G401.6 (cell line): ENCODE results near the gene ABHD18.
"Not testable (repeated sequence)": the region's sequence is repeated elsewhere in the genome, so short reads cannot be mapped to it uniquely, and the experiment has no call there.

Experiments
- FAIRE-seq: peaks from 2 replicates; lab custom pipeline; 2012; peaks lifted over from hg19 to GRCh38; lab: Jason Lieb, UNC

Gene ABHD18

DNA sequence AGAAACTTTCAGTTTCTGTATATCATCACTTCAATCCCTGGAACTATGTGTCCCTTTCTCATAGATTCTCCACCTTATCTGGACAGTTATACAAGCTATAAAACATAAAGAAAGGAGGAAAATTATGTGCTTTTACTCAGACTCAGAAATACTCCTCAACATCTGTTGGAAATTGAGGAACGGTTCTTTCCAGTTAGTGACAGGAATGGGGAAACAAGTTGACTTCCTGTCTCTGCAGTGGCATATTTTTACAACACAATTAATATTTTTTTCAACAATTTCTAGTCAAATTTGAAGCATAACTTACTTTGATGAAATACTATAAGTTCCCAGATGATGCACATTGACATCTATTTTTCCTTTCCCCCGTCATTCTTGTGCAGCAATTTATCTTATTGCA lies 27.9 kb downstream of the ABHD18 start:
- no peak for FAIRE-seq

DNA sequence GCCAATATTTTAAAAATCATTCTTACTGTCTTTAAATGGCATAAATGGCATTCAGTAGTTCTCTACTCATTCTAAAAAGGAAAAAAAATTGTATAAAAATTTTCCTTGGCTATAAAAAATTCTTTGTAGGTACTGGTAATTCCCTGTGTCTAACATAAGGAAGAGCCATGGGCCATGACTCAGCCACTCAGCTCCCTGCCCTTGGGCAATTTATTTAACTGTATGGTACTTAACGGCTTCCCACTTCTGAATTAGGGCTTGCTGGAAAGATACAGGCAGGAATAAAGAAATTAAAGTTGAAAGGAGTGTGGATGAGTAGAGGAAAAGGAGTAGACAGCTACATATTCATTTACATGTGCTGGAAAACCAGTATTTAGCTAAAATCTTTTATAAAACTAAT lies 30.6 kb downstream of the ABHD18 start:
- no peak for FAIRE-seq

DNA sequence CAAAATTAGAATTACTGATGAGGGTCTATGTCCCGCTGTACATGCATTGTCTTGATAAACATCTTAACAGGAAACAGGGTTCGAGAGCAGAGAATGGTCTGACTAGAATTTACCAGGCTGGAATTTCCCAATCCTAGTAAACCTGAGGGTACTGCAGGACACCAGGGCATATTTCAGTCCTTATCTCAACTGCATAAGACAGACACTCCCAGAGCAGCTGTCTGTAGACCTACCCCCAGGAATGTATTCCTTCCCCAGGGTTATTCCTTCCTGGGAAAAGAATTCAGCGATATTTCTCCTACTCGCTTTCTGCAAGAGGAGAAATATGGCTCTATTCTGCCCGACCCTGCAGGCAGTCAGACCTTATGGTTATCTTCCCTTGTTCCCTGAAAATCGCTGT lies 31.3 kb downstream of the ABHD18 start:
- not testable (repeated sequence) for FAIRE-seq

DNA sequence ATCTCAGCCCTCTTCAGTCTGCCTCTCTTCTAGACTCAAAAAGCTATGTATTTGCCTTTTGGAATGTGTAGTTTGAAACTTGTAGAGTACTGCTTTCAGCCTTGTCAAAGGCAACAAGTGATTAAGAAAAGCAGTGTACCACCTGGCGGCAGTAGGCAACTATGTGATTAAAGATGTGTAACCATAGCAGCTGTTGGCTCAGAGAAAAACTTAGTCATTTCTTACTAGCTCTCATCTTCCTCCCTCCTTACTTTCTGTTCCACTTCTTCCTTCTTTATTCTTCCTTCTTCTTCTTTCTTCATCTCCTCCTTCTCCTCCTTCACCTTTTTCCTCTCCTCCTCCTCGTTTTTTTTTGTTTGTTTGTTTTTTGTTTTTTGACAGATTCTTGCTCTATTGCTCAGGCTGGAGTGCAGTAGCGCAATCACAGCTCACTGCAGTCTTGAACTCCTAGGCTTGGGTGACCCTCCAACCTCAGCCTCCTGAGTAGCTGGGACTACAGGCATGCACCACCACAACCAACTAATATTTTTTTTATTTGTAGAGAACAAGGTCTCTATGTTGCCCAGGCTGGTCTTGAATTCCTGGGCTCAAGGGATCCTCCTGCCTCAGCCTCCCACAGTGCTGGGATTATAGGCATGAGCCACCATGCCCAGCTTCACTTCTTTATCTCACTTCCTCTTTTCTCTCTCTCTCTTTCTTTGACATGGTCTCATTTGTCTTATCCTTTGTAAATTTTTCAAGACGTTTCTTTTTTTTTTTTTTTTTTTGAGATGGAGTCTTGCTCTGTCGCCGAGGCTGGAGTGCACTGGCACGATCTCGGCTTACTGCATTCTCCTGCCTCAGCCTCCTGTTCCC lies 32.6 kb downstream of the ABHD18 start:
- FAIRE-seq = peak; percentile 34

DNA sequence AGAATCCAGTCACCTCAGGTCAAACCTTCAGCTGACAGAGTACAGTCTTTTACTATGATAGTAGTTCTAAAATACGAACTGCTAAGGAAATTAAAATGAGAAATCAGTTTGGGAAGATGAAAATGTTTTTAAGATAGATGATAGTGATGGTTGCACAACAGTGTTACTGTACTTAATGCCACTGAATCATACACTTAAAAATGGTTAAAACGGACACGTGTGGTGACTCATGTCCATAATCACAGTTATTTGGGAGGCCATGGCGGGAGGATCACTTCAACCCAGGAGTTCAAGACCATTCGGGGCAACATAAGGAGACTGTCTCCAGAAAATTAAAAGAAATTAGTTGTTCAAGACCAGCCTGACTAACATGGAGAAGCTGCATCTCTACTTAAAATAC lies 41.4 kb downstream of the ABHD18 start:
- FAIRE-seq = no peak

DNA sequence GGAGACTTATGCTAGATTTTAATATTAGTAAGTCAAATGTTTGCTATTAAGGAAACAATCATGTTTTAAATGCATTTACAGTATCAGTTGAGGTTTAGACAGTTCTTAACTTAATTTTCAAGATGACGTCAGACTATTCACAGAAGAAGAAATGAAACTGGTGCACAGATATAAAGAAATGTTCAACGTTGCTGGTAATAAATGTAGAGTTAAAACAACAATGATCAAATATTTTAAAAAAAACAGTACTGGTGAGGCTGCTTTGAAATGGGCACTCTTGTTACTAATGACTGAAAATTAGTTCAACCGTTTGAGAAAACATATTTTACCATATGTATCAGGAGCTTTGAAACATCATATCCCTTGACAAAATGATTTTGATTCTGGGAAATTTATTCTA lies 44.2 kb downstream of the ABHD18 start:
- no peak for FAIRE-seq

DNA sequence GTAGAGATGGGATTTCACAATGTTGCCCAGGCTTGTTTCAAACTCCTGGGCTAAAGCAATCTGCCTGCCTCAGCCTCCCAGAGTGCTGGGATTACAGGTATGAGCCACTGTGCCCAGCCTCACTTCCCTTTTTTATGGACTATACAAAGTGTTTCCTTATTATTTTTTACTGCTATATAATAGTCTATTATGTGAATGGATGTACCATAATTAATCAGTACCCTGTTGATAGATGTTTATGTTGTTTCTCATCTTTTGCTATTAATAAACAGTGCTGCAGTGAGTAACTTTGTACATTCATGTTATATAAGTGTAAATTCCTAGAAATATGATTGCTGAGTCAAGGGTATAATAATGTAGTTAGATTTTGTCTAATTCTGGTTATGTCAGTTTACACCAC lies 60.1 kb downstream of the ABHD18 start:
- FAIRE-seq = no peak

DNA sequence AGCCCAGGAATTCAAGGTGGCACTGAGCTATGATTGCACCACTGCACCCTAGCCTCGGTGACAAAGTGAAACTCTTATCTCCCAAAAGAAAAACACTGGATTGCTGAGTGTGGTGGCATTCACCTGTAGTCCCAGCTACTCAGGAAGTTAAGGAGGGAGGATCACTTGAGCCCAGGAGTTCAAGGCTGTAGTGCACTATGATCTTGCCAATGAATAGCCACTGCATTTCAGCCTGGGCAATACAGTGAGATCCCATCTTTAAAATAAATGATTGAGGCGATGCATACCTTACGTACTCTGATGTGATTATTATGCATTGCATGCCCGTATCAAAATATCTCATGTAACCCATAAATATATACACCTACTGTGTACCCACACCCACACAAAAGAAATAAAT lies 64.7 kb downstream of the ABHD18 start:
- FAIRE-seq = no peak

DNA sequence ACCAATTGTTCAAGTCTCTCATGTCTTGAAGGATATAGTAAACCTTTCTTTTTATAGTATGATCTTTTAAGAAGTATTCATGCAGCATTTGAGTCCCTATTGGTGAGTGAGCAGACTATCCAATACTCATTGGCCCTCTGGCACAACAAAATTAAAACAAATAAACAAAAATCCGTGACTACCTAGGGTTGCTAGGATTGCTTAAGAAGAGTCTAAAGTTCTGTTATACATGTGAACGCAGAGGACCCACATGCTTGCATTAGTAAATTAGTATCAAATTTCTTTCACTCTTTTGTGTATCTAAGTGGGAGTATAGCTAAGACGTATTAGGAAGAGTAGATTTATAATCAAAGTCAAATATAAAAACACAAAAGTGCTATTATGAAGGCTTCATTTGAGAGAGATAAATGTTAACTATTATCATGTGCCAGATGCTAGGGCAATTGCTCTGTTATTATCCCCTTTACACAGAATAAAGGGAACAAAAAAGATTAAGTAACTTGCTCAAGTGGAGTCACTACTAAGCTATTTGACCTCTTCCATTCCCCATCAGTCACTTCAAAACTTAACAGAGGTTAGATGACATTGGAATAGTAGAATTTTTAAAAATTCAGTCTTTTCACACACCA lies 66.7 kb downstream of the ABHD18 start:
- no peak for FAIRE-seq

DNA sequence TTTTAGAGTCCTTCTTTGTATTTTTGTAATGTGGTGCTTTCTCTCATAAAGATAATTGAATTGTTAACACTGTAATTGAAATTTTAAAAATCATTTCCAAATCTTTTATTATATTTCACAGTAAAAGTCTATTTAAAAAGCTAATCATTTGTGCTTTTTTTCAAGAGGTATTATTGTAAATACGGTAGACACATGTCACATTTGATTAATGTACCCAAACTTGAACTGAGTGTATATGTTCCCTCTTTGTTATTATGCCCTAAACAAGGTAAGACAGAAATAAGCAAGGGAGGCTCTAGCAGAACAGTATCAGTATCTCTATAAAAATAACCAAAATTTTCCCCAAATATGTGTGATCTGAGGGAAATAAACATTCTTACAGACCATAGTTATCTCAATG lies 74.4 kb downstream of the ABHD18 start:
- FAIRE-seq = peak; percentile 30

DNA sequence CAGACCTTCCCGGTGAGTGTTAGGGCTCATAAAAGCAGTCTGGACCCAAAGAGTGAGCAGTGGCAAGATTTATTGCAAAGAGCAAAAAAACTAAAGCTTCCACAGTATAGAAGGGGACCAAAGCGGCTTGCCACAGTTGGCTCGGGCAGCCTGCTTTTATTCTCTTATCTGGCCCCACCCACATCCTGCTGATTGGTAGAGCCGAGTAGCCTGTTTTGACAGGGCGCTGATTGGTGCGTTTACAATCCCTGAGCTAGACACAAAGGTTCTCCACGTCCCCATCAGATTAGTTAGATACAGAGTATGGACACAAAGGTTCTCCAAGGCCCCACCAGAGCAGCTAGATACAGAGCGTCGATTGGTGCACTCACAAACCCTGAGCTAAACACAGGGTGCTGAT lies 81.8 kb downstream of the ABHD18 start:
- FAIRE-seq = not testable (repeated sequence)

DNA sequence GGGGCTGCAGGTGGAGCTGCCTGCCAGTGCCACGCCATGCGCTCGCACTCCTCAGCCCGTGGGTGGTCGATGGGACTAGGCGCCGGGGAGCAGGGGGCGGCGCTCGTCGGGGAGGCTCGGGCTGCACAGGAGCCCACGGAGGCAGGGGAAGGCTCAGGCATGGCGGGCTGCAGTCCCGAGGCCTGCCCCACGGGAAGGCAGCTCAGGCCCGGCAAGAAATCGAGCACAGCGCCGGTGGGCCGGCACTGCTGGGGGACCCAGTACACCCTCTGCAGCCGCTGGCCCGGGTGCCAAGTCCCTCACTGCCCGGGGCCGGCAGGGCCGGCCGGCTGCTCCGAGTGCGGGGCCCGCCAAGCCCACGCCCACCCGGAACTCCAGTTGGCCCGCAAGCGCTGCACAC lies 82.3 kb downstream of the ABHD18 start:
- not testable (repeated sequence) for FAIRE-seq

DNA sequence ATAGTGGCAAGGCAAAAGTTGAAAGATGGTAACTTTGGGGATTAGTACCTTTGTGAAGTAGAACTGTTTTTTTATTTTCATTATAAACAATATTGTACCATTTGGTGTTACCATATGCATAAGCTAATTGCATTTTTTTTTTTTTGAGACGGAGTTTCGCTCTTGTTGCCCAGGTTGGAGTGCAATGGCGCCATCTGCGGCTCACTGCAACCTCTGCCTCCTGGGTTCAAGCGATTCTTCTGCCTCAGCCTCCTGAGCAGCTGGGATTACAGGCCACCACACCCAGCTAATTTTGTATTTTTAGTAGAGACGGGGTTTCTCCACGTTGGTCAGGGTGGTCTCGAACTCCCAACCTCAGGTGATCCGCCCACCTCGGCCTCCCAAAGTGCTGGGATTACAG lies 86.0 kb downstream of the ABHD18 start:
- FAIRE-seq = not testable (repeated sequence)

DNA sequence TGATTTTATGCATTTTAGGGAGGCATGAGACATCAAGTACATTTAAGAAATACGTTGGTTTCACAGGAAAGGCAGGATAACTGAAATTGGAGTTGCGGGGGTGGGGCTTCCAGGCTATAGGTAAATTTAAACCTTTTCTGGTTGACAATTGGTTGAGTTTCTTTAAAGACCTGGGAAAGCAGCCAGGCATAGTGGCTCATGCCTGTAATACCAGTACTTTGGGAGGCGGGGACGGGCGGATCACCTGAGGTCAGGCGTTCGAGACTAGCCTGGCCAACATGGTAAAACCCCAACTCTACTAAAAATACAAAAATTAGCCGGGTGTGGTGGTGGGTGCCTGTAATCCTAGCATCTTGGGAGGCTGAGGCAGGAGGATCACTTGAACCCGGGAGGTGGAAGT lies 89.7 kb downstream of the ABHD18 start:
- FAIRE-seq = not testable (repeated sequence)

DNA sequence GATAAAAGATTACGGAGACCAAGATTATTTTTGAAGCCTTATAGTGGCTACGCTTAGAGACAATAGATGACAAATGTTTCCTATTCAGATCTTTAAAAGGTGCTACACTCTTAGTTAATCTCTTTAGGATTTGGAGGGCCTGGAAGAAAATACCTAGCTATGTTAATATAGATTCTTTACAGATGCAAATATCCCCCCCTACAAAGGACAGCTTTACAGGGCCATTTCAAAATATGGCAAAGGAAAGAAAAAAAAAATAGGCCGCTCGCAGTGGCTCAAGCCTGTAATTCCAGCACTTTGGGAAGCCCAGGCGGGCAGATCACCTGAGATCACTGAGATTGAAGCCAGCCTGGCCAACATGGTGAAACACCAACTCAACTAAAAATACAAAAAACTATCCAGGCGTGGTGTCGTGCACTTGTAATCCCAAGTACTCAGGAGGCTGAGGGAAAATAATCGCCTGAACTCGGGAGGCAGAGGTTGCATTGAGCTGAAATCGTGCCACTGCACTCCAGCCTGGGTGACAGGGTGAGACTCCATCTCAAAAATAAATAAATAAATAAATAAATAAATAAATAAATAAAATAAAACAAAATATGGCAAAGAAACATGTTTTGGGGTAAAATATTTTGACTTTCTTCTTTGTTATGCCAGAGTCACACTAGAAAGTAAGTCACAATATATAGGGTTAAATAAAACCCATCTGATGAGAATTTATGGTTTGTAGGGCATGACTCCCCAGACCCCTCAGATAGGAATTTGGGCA lies 90.4 kb downstream of the ABHD18 start:
- FAIRE-seq = not testable (repeated sequence)

DNA sequence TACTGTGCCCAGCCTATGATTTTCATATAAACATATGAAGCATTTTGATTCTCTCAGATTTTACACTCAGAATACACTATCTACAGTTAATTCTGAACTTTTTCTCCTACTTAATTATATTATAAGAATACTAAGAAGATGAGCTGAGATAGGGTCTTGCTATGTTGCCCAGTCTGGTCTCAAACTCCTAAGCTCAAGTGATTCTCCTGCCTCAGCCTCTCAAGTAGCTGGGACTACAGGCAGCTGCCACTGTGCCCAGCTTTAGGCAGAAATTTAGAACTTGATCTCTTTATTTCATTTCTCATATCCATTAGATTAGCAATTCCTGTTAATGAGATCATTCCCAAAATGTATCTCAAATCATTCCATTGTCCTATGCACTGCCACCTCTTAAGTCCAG lies 91.2 kb downstream of the ABHD18 start:
- no peak for FAIRE-seq

DNA sequence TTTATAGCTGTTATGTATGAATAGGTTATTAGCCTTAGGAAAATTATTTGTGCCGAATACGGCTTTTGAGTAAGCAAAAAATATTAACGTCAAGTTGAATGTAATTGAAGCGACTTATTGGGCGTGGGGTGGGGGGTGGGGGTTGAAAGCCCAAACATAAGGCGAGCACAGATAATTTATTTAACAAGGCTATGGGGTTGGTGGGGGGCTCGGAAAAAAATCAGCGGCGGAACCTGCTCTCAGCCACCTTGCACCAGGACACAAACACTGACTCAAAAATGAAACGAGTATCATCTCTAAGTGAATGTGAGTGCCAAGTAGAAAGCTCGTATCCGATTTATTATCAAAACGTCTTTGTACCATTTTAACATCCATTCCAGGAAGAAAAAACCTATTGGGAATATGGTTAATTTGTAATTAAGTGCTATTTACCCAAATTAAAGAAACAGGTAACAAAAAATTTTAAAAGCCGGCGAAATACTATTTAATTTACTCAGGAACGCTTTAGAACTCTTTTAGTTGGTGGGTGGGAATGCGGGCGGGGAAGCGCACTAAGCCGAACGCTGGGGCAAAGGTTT lies 95.0 kb downstream of the ABHD18 start:
- no peak for FAIRE-seq

DNA sequence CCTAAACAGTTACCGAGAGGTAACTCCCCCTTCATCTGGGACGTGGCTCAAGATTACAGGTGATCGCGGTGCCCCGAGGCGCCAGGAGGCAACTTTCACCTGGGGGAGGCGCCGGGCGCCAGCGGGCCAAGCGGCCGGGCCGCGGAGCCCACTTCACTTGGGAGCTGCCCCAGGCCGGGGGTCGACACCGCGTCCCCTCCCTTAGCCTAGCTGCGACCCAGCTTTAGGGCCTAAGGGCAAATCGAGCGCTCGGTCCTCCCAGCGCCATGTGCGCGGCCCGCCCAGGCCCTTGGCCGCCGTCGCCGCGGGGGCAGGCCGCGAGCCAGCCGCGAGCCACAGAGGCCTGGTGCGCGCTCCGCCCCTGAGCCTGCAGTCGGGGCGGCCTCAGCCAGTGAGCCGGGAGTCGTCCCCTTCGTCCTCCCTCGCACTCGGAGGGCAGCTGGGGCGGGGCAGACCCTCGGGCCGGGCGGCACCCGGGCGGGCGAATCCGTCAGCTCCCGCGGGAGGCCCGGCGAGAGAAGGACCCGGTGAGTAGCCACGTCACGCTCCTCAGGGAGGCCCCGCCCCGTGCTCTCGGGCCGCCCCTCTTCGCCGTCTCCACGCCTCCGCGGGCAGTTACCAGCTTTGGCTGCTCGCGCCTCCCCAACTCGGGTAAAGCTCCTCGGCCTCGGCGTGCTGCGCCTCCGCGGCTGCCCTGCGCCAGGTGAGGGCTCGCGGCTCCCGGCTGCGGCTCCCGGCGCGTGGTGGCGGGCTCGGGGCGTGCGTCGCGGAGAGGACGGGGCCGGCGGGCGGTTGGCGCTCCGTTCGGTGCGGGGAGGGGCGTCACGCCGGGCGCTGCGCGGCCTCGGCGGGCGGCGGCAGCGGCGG lies 95.7 kb downstream of the ABHD18 start, which contains the start of gene LARP1B:
TSS of gene LARP1B (plus strand) at position 614 of the 867 bp plus-strand sequence. CDS start 13,640 bp downstream, outside the sequence.
- FAIRE-seq = peak; percentile 91

DNA sequence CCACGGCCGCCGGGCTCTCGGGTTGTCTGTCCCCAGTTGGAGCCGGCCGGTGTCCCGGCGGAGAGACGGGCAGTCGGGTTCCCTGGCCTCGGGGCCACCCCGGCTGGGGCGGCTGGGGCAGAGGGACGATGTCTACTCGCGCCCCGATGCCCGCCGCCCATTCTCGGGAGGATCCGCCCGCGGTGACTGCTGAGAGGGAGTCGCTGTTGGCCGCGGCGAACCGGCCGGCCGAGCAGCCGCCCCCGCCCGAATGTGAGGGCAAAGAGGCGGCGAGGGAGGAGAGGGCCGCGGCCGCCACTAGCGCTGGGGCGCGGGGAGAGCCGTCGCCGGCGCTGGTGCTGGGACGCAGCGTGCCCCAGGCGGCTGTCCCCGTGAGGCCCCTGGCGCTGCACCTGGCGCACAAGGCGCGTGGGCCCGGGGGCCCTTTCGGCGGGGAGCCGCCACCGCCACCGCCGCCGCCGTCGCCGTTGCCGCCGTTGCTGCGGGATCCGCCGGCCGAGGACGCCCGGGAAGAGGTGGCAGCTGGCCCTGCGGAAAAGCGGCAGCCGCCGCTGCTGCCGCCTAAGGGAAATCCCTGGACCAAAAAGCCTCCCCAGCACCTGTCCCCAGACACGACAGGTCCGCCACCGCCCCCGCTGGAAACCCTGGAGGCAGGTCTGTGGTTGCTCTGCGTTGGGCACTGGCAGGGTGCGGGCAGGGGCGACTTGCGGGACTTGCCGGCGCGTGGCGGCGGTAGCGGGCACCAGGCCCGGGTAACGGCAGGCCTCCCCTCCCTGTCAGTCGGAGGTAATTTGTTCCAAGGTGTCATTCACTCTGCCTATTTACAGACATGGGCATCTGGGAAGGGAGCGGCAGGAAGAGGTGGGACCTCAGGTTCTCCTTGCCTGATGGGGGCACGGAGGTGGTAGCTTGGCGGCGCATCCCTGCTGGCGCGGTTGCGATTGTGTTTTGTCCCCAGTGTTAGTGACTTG lies 96.6 kb downstream of the ABHD18 start:
- FAIRE-seq = no peak

DNA sequence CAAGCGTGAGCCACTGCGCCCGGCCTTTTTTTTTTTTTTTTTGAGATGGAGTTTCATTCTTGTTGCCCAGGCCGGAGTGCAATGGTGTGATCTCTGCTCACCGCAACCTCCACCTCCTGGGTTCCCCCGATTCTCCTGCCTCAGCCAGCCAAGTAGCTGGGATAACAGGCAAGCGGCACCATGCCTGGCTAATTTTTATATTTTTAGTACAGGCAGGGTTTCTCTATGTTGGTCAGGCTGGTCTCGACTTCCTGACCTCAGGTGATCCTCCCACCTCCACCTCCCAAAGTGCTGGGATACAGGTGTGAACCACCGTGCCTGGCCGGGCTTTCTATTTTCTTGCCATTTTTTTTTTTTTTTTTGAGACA lies 101.2 kb downstream of the ABHD18 start:
- FAIRE-seq = not testable (repeated sequence)
